ENCODE measurements around the gene PIGQ. TPM values are rescaled to one million over a fixed set of nuclear protein-coding genes. Genes with fewer than 3 reads are reported as not detected.

PIGQ gene
- total RNA-seq, 1 experiment from 2014 or later: 45.6 TPM

GRCh38 chr16:628321-629061 is 58.7 kb downstream of the PIGQ start:
- Mint-ChIP-seq H3K27me3 (ENCODE audit: insufficient read depth, unreplicated experiment) (no peaks in the 10 kb centered on the region), H3K27ac (ENCODE audit: low read depth, unreplicated experiment) (peak overlapping the region; percentile 82), H3K9me3 (ENCODE audit: unreplicated experiment) (no peaks in the 10 kb centered on the region), H3K36me3 (ENCODE audit: insufficient read depth, unreplicated experiment) (peaks cover 26% of the 10 kb centered on the region), H3K4me3 (ENCODE audit: unreplicated experiment) (peak overlapping the region; percentile 28), H3K4me1 (ENCODE audit: insufficient read depth, unreplicated experiment) (peaks cover 23% of the 10 kb centered on the region)
- TF ChIP-seq CTCF (IDR thresholded peaks at IDR 0.05; ENCODE audit: unreplicated experiment): no peak
- DNase-seq (ENCODE audit: unreplicated experiment): no peak
- ChIA-PET CTCF (interaction anchor here (0.6 to 1.5 kb wide), 2 partner anchors 20 to 36 kb away, joined by 3 to 6 read pairs; no protein-coding TSS in a partner anchor), POLR2A (interaction anchor here (0.6 to 4.7 kb wide), 3 partner anchors 8 to 36 kb away, joined by 4 to 53 read pairs (median 25); partner anchors contain the start of genes METTL26 and RAB40C)
- intact Hi-C loops (cut with micrococcal nuclease): no loop called here
- no TSS peak for BruUV-seq (replicated peaks)

- Mint-ChIP-seq H3K36me3 (ENCODE audit: insufficient read depth, unreplicated experiment) (peaks cover 26% of the 10 kb centered on the region), H3K9me3 (ENCODE audit: unreplicated experiment) (no peaks in the 10 kb centered on the region), H3K4me1 (ENCODE audit: insufficient read depth, unreplicated experiment) (peaks cover 23% of the 10 kb centered on the region), H3K4me3 (ENCODE audit: unreplicated experiment) (no peak overlapping the region), H3K27ac (ENCODE audit: low read depth, unreplicated experiment) (peak overlapping the region; percentile 82), H3K27me3 (ENCODE audit: insufficient read depth, unreplicated experiment) (no peaks in the 10 kb centered on the region)
- BruUV-seq (replicated peaks): no TSS peak
- no peak for DNase-seq (ENCODE audit: unreplicated experiment)
- ChIA-PET CTCF (interaction anchor here (0.6 kb wide), 1 partner anchor 19 kb away, joined by 3 read pairs; no protein-coding TSS in a partner anchor), POLR2A (interaction anchor here (4.7 kb wide), 1 partner anchor 37 kb away, joined by 53 read pairs; the partner anchor contains the start of gene RAB40C)
- no peak for TF ChIP-seq CTCF (IDR thresholded peaks at IDR 0.05; ENCODE audit: unreplicated experiment)
- intact Hi-C loops (cut with micrococcal nuclease): no loop called here
Observed at GRCh38 chr16:629185-629832, 59.5 kb downstream of the PIGQ start.

GRCh38 chr16:629833-630248 is 60.1 kb downstream of the PIGQ start:
- Mint-ChIP-seq H3K4me3 (ENCODE audit: unreplicated experiment) (no peak overlapping the region), H3K27ac (ENCODE audit: low read depth, unreplicated experiment) (no peak overlapping the region)
- CTCF ChIA-PET: no interaction called here

More at GRCh38 chr16:629833-630248, 60.1 kb downstream of the PIGQ start:
- Mint-ChIP-seq H3K27me3 (ENCODE audit: insufficient read depth, unreplicated experiment) (no peaks in the 10 kb centered on the region), H3K36me3 (ENCODE audit: insufficient read depth, unreplicated experiment) (peaks cover 26% of the 10 kb centered on the region), H3K4me1 (ENCODE audit: insufficient read depth, unreplicated experiment) (peaks cover 23% of the 10 kb centered on the region), H3K9me3 (ENCODE audit: unreplicated experiment) (no peaks in the 10 kb centered on the region)
- POLR2A ChIA-PET: interaction anchor here (4.7 kb wide), 1 partner anchor 38 kb away, joined by 53 read pairs; the partner anchor contains the start of gene RAB40C
- DNase-seq (ENCODE audit: unreplicated experiment): no peak
- intact Hi-C loops (cut with micrococcal nuclease): no loop called here
- BruUV-seq (replicated peaks): no TSS peak
- no peak for TF ChIP-seq CTCF (IDR thresholded peaks at IDR 0.05; ENCODE audit: unreplicated experiment)
